Caco-2 (cell line): ENCODE data around the gene TTC16. TPM values are rescaled to one million over a fixed set of nuclear protein-coding genes. Genes with fewer than 3 reads are reported as not detected.

Experiments
- BruUV-seq: library from RNA; stranded (reverse); fragments of 400-500 nt; replicated peaks from 2 replicates; lab custom pipeline; 2021; lab: Mats Ljungman, UMichigan
- CTCF ChIA-PET: fragments of 300-600 bp; sonication (Branson Sonifier 250); formaldehyde crosslinking; loops from one replicate; lab custom pipeline; 2022; ENCODE audit warnings: antibody characterized with exemption; lab: Charles Lee
- POLR2A ChIA-PET: fragments of 300-600 bp; sonication (Branson Sonifier 250); formaldehyde crosslinking; loops from one replicate; lab custom pipeline; 2022; ENCODE audit warnings: antibody characterized with exemption; lab: Charles Lee
- DNase-seq, 2 experiments: peaks; one replicate each; pipeline versions ENCODE4 v3.0.0 to v3.0.0-alpha.2; 2020 to 2022
- H3K27me3 ChIP-seq: replicated peaks from 2 replicates; pipeline ENCODE4 v1.6.0; 2011; ENCODE audit warnings: low read length; ENCODE audit not compliant: control insufficient read depth, insufficient read depth
- H3K36me3 ChIP-seq: 2 replicates; pipeline ENCODE4 v1.5.1; 2011; ENCODE audit warnings: low read length; ENCODE audit not compliant: control insufficient read depth, insufficient read depth
- H3K4me1 ChIP-seq: fragments of 250-450 bp; sonication (Bioruptor Pico); 2 replicates; pipeline ENCODE4 v1.5.1; 2020; ENCODE audit warnings: mild to moderate bottlenecking
- H3K4me3 ChIP-seq: 2 replicates; pipeline ENCODE4 v1.5.1; 2011; ENCODE audit warnings: low read depth, mild to moderate bottlenecking, control low read depth, low read length
- H3K9me3 ChIP-seq: fragments of 250-450 bp; sonication (Bioruptor Pico); 2 replicates; pipeline ENCODE4 v1.5.1; 2020; ENCODE audit warnings: mild to moderate bottlenecking, moderate library complexity
- H3K27ac Mint-ChIP-seq: one replicate; pipeline ENCODE4 v1.8.0; 2022; ENCODE audit warnings: mixed read lengths; ENCODE audit not compliant: unreplicated experiment
- H3K27me3 Mint-ChIP-seq: one replicate; pipeline ENCODE4 v1.8.0; 2022; ENCODE audit warnings: mixed read lengths; ENCODE audit not compliant: insufficient read depth, unreplicated experiment
- H3K36me3 Mint-ChIP-seq: one replicate; pipeline ENCODE4 v1.8.0; 2022; ENCODE audit warnings: mild to moderate bottlenecking, mixed read lengths; ENCODE audit not compliant: insufficient read depth, unreplicated experiment
- H3K4me1 Mint-ChIP-seq: one replicate; pipeline ENCODE4 v1.8.0; 2022; ENCODE audit warnings: low read depth, mixed read lengths; ENCODE audit not compliant: unreplicated experiment
- H3K4me3 Mint-ChIP-seq: one replicate; pipeline ENCODE4 v1.8.0; 2022; ENCODE audit warnings: mild to moderate bottlenecking, moderate library complexity, mixed read lengths; ENCODE audit not compliant: unreplicated experiment
- H3K9me3 Mint-ChIP-seq: one replicate; pipeline ENCODE4 v1.8.0; 2022; ENCODE audit warnings: mixed read lengths; ENCODE audit not compliant: unreplicated experiment
- intact Hi-C: fragments of 100-400 bp; cut with micrococcal nuclease; formaldehyde crosslinking; loops from one replicate; pipeline ENCODE4 v1.10.0; 2022; ENCODE audit not compliant: unreplicated experiment
- total RNA-seq: library from RNA; stranded (reverse); gene quantifications from 2 replicates; pipeline ENCODE4 v1.2.3, GENCODE V29; 2022
- TF ChIP-seq, protein P1 (sequence below), 2 experiments: fragments of 200-600 bp in 1 of 2; IDR thresholded peaks; 1 replicate in 1 of 2; 2 replicates in 1 of 2; pipeline versions ENCODE4 v1.5.1 to v1.8.0; 2011 to 2022; ENCODE audit warnings: antibody characterized with exemption in 1 of 2, control low read depth in 1 of 2, inconsistent platforms in 1 of 2, low read depth in 1 of 2, low read length in 1 of 2, mild to moderate bottlenecking in 1 of 2, moderate library complexity in 1 of 2; ENCODE audit not compliant: insufficient read depth in 1 of 2, severe bottlenecking in 1 of 2, unreplicated experiment in 1 of 2

TTC16 gene
- total RNA-seq, 1 experiment from 2014 or later = not detected

GRCh38 chr9:127673234-127673633 lies 42.6 kb upstream of the TTC16 start:
- peaks cover 3% of the 10 kb centered on the region for H3K27me3 Mint-ChIP-seq
- no peaks in the 10 kb centered on the region for H3K36me3 ChIP-seq
- intact Hi-C loops = no loop called here

DNA sequence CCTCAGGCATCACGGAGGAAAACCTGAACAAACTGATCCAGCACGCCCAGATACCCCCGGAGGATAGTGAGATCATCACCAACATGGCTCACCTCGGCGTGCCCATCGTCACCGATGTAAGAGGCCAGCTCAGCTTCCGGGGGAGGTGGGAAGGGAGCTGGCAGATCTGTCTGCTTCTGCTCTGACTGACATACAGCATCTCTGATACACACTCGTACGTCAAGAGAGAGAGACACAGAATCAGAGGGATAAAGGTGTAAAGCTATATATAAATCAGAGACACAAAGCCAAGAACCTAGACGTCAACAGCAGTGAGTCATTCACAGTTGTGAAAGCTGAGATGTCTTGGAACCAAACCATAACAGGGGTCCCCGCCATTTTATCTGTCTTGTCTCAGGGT lies 39.2 kb upstream of the TTC16 start:
- Mint-ChIP-seq H3K4me3 (no peak overlapping the region), H3K4me1 (no peaks in the 10 kb centered on the region), H3K9me3 (no peaks in the 10 kb centered on the region), H3K27ac (no peak overlapping the region), H3K36me3 (no peaks in the 10 kb centered on the region), H3K27me3 (peaks cover 3% of the 10 kb centered on the region)
- H3K36me3 ChIP-seq = no peaks in the 10 kb centered on the region
- ChIA-PET POLR2A (no interaction called here), CTCF (no interaction called here)
- H3K4me1 ChIP-seq = no peaks in the 10 kb centered on the region
- intact Hi-C loops = no loop called here
- TF ChIP-seq, protein P1, sequence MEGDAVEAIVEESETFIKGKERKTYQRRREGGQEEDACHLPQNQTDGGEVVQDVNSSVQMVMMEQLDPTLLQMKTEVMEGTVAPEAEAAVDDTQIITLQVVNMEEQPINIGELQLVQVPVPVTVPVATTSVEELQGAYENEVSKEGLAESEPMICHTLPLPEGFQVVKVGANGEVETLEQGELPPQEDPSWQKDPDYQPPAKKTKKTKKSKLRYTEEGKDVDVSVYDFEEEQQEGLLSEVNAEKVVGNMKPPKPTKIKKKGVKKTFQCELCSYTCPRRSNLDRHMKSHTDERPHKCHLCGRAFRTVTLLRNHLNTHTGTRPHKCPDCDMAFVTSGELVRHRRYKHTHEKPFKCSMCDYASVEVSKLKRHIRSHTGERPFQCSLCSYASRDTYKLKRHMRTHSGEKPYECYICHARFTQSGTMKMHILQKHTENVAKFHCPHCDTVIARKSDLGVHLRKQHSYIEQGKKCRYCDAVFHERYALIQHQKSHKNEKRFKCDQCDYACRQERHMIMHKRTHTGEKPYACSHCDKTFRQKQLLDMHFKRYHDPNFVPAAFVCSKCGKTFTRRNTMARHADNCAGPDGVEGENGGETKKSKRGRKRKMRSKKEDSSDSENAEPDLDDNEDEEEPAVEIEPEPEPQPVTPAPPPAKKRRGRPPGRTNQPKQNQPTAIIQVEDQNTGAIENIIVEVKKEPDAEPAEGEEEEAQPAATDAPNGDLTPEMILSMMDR (IDR thresholded peaks at IDR 0.05; ENCODE audit: insufficient read depth in 1 of 2, low read depth in 1 of 2, low read length in 1 of 2, severe bottlenecking in 1 of 2, unreplicated experiment in 1 of 2) = no peak
- H3K9me3 ChIP-seq = no peaks in the 10 kb centered on the region
- no peaks in the 10 kb centered on the region for H3K27me3 ChIP-seq
- BruUV-seq = no TSS peak
- DNase-seq = no peak
- no peak overlapping the region for H3K4me3 ChIP-seq

More at GRCh38 chr9:127673234-127673633, 42.6 kb upstream of the TTC16 start:
- no peaks in the 10 kb centered on the region for H3K9me3 ChIP-seq
- Mint-ChIP-seq H3K27ac (no peak overlapping the region), H3K9me3 (no peaks in the 10 kb centered on the region), H3K36me3 (no peaks in the 10 kb centered on the region), H3K4me1 (no peaks in the 10 kb centered on the region), H3K4me3 (no peak overlapping the region)
- ChIA-PET CTCF (no interaction called here), POLR2A (no interaction called here)
- no peaks in the 10 kb centered on the region for H3K27me3 ChIP-seq
- H3K4me1 ChIP-seq = no peaks in the 10 kb centered on the region
- H3K4me3 ChIP-seq = no peak overlapping the region
- DNase-seq = no peak
- BruUV-seq = no TSS peak
- TF ChIP-seq, protein P1 (IDR thresholded peaks at IDR 0.05; ENCODE audit: insufficient read depth in 1 of 2, low read depth in 1 of 2, low read length in 1 of 2, severe bottlenecking in 1 of 2, unreplicated experiment in 1 of 2) = no peak

GRCh38 chr9:127679506-127679905 lies 36.4 kb upstream of the TTC16 start:
- CTCF ChIA-PET = no interaction called here
- H3K9me3 Mint-ChIP-seq = no peaks in the 10 kb centered on the region
- POLR2A ChIA-PET = no interaction called here
- peaks cover 2% of the 10 kb centered on the region for H3K4me1 Mint-ChIP-seq
- intact Hi-C loops = no loop called here
- no TSS peak for BruUV-seq
- no peak overlapping the region for H3K4me3 ChIP-seq
- no peaks in the 10 kb centered on the region for H3K9me3 ChIP-seq
- no peaks in the 10 kb centered on the region for H3K27me3 ChIP-seq
- no peaks in the 10 kb centered on the region for H3K36me3 ChIP-seq
- no peak for DNase-seq
- TF ChIP-seq, protein P1 (IDR thresholded peaks at IDR 0.05; ENCODE audit: insufficient read depth in 1 of 2, low read depth in 1 of 2, low read length in 1 of 2, severe bottlenecking in 1 of 2, unreplicated experiment in 1 of 2) = no peak
- H3K27ac Mint-ChIP-seq = no peak overlapping the region
- H3K4me1 ChIP-seq = no peaks in the 10 kb centered on the region; the same call in 1 of the 2 replicates
- H3K4me3 Mint-ChIP-seq = no peak overlapping the region
- peaks cover under 1% of the 10 kb centered on the region for H3K36me3 Mint-ChIP-seq
- peaks cover 3% of the 10 kb centered on the region for H3K27me3 Mint-ChIP-seq
